Stomach (tissue), 9 donors: ENCODE data around the gene FRMD1. TPM values are rescaled to one million over a fixed set of nuclear protein-coding genes. Genes with fewer than 3 reads are reported as not detected.

Source experiments
- DNase-seq, 2 donors: peaks; one replicate each; pipeline versions ENCODE4 v3.0.0 to v3.0.0-alpha.2; 2013 to 2019
- H3K27ac ChIP-seq, 5 donors: fragments of 200-600 bp in 4 of 5; sonication (generic) in 4 of 5; one replicate each; pipeline ENCODE4 v1.5.1; 2013 to 2019; ENCODE audit warnings: mild to moderate bottlenecking in 1 of 5, moderate library complexity in 1 of 5
- H3K27me3 ChIP-seq, 3 donors: fragments of 200-600 bp; sonication (generic); one replicate each; pipeline ENCODE4 v1.5.1; 2017 to 2019; ENCODE audit warnings: mixed run types in 1 of 3
- H3K36me3 ChIP-seq, 4 donors: fragments of 200-600 bp; sonication (generic); 1 replicate in 3 of 4; 2 replicates in 1 of 4; pipeline ENCODE4 v1.5.1; 2016 to 2019
- H3K4me1 ChIP-seq, 4 donors: fragments of 200-600 bp; sonication (generic); one replicate each; pipeline ENCODE4 v1.5.1; 2016 to 2019
- H3K4me3 ChIP-seq, 4 donors: fragments of 200-600 bp; sonication (generic) in 3 of 4; one replicate each; pipeline ENCODE4 v1.5.1; 2016 to 2019; ENCODE audit warnings: mild to moderate bottlenecking in 1 of 4
- H3K9me3 ChIP-seq, 4 donors: fragments of 200-600 bp; sonication (generic); one replicate each; pipeline ENCODE4 v1.5.1; 2016 to 2019
- EP300 ChIP-seq: sonication (generic); formaldehyde crosslinking; IDR thresholded peaks from one replicate; pipeline ENCODE4 v1.6.1; 2017; ENCODE audit warnings: antibody characterized with exemption
- POLR2A ChIP-seq, 4 donors: fragments of 450-650 bp; IDR thresholded peaks; one replicate each; pipeline ENCODE4 v1.6.1; 2016; ENCODE audit warnings: antibody characterized with exemption in 4 of 4, control low read depth in 2 of 4, mild to moderate bottlenecking in 1 of 4, moderate library complexity in 1 of 4
- POLR2AphosphoS5 ChIP-seq, 3 donors: sonication (generic); formaldehyde crosslinking; IDR thresholded peaks; one replicate each; pipeline ENCODE4 v1.6.1; 2016; ENCODE audit warnings: antibody characterized with exemption in 3 of 3
- WGBS, 5 donors: extraction: QIAGEN DNeasy Blood & Tissue Kit in 3 of 5; methylation state at CpG; one replicate each; pipeline versions ENCODE4 v1.1.5 to v1.1.7; 2013 to 2018; 5-methylcytosine and 5-hydroxymethylcytosine counted together
- intact Hi-C: fragments of 100-400 bp; cut with DNase I; formaldehyde crosslinking; loops from one replicate; pipeline ENCODE4 v1.15.1; 2023; ENCODE audit warnings: low total_unique reads
- polyA plus RNA-seq, 3 donors: library from polyadenylated mRNA; stranded (reverse); fragments of 200-250 nt; gene quantifications; one replicate each; pipeline ENCODE4 v1.2.3, GENCODE V29; 2013
- total RNA-seq, 5 donors: library from RNA; depleted of rRNA; stranded (reverse); fragments of >200 nt; gene quantifications; one replicate each; pipeline versions ENCODE4 v1.1.0 to v1.2.3, GENCODE V29; 2014 to 2016
- TF ChIP-seq, protein P1 (sequence below), 7 experiments: fragments of 450-650 bp in 4 of 7; fragments of 200-600 bp in 3 of 7; sonication (generic) in 3 of 7; IDR thresholded peaks; one replicate each; pipeline ENCODE4 v1.5.1; 2016 to 2019; ENCODE audit warnings: antibody characterized with exemption in 7 of 7, control low read depth in 2 of 7, mild to moderate bottlenecking in 1 of 7
- donor health status: healthy with polysubstance abuse.
- donor health status: Bipolar disorder and iron deficiency.
- donor health status: healthy.

The FRMD1 gene
- total and polyA plus RNA-seq, 8 donors, result 0.43 to 42.9 (median 7.7) TPM

- intact Hi-C loops, result no loop called here
- H3K27ac ChIP-seq, result no peak overlapping the region
- TF ChIP-seq POLR2A (IDR thresholded peaks at IDR 0.05) (no peak), EP300 (no peak), POLR2AphosphoS5 (IDR thresholded peaks at IDR 0.05) (no peak)
- TF ChIP-seq, protein P1, sequence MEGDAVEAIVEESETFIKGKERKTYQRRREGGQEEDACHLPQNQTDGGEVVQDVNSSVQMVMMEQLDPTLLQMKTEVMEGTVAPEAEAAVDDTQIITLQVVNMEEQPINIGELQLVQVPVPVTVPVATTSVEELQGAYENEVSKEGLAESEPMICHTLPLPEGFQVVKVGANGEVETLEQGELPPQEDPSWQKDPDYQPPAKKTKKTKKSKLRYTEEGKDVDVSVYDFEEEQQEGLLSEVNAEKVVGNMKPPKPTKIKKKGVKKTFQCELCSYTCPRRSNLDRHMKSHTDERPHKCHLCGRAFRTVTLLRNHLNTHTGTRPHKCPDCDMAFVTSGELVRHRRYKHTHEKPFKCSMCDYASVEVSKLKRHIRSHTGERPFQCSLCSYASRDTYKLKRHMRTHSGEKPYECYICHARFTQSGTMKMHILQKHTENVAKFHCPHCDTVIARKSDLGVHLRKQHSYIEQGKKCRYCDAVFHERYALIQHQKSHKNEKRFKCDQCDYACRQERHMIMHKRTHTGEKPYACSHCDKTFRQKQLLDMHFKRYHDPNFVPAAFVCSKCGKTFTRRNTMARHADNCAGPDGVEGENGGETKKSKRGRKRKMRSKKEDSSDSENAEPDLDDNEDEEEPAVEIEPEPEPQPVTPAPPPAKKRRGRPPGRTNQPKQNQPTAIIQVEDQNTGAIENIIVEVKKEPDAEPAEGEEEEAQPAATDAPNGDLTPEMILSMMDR (IDR thresholded peaks at IDR 0.05), result no peak
- H3K36me3 ChIP-seq, result no peaks in the 10 kb centered on the region
- peaks cover 0 to 17% (median 9%) of the 10 kb centered on the region in 4 donors for H3K4me1 ChIP-seq
- WGBS, 5 donors, result 87 to 95% (median 94%) methylated on average over 3 to 13 of the region's 13 CpGs
- no peaks in the 10 kb centered on the region for H3K9me3 ChIP-seq
- no peak for DNase-seq
- no peak overlapping the region for H3K4me3 ChIP-seq
- H3K27me3 ChIP-seq, result no peaks in the 10 kb centered on the region
Observed at GRCh38 chr6:168063431-168063830, 15.6 kb downstream of the FRMD1 start.

- WGBS, 5 donors, result 86 to 91% (median 89%) methylated on average over 22 to 31 of the region's 31 CpGs
- Histone ChIP-seq H3K4me1 (peaks cover 0 to 17% (median 9%) of the 10 kb centered on the region in 4 donors), H3K9me3 (no peaks in the 10 kb centered on the region), H3K27ac (no peak overlapping the region), H3K4me3 (no peak overlapping the region), H3K27me3 (no peaks in the 10 kb centered on the region), H3K36me3 (no peaks in the 10 kb centered on the region)
- intact Hi-C loops, result no loop called here
- TF ChIP-seq EP300, result no peak
- TF ChIP-seq POLR2A (IDR thresholded peaks at IDR 0.05), result no peak
- TF ChIP-seq POLR2AphosphoS5 (IDR thresholded peaks at IDR 0.05), result no peak
- TF ChIP-seq, protein P1 (IDR thresholded peaks at IDR 0.05), result no peak
- no peak for DNase-seq
Observed at GRCh38 chr6:168062346-168063289, 16.4 kb downstream of the FRMD1 start.

DNA sequence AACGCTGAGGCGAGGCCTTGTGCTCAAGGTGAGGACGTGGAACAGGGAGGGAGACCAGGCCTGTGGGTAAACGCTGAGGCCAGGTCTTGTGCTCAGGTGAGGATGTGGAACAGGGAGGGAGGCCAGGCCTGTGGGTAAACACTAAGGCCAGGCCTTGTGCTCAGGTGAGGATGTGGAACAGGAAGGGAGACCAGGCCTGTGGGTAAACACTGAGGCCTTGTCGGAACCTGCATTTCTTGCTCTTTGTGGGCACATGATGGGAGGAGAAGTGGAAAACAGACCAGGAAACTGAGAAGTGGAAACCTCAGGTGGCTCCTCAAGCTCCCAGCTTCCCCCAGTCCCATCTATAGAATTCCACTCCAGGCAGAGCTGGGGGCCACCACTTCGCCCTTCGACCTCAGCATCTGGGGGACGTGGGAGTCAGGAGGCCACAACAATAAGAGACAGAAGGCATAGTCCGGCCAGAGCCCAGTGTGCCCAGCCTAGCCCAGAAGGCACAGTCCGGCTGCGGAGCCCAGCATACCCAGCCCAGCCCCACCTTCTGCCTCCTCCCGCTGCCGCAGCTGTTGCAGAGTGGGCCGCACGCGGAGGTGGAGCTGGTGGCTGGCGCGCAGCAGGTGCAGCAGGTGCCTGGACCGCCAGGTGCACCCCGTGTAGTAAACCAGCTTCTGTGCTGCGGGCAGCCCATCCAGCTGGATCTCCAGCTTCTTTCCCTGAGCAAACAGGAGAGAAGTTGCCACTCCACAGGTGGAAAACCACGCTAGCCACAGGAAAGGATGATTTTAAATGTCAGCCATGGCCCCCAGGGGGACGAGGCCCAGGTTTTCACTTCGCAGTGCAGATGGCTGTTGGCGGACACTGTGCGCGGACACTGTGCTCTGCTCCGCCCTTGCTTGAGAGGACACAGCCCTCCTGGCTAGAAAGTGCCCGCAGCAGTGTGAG lies 17.5 kb downstream of the FRMD1 start:
- Histone ChIP-seq H3K27me3 (no peaks in the 10 kb centered on the region), H3K4me3 (no peak overlapping the region), H3K4me1 (peaks cover 0 to 17% (median 9%) of the 10 kb centered on the region in 4 donors), H3K36me3 (no peaks in the 10 kb centered on the region), H3K27ac (peak overlapping the region in 3 of 5 donors; percentile 18 to 58 (median 34)), H3K9me3 (no peaks in the 10 kb centered on the region)
- intact Hi-C loops, result no loop called here
- no peak for TF ChIP-seq POLR2AphosphoS5 (IDR thresholded peaks at IDR 0.05)
- 80 to 89% (median 82%) methylated on average over 23 to 29 of the region's 29 CpGs for WGBS, 5 donors
- DNase-seq, result peak; percentile 36 to 62

DNA sequence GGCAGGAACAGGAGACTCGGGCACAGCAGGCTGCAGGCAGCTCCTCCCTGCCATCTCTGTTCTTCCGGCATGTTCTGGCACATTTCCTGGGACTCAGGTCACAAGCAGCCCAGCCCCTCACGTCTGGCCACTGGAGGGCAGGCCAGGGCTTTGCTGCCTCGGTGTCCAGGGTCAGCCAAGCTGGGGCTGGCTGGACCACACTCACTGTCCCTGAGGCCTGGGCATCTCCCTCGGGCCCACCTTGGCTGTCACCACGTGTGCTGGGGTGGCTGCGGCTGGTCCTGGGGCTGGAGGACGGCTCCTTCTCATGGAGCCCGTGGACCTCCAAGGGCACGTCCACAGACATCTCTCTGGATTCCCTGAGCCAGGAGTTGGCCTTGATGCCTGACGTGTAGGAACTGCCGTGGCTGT lies 18.5 kb downstream of the FRMD1 start:
- Histone ChIP-seq H3K36me3 (no peaks in the 10 kb centered on the region), H3K9me3 (no peaks in the 10 kb centered on the region), H3K4me1 (peaks cover 0 to 17% (median 9%) of the 10 kb centered on the region in 4 donors), H3K27me3 (no peaks in the 10 kb centered on the region), H3K27ac (peak overlapping the region in 2 of 5 donors; percentile 34 to 58), H3K4me3 (no peak overlapping the region)
- TF ChIP-seq POLR2AphosphoS5 (IDR thresholded peaks at IDR 0.05) (peak in 1 of 3 donors; percentile 38), EP300 (no peak), POLR2A (IDR thresholded peaks at IDR 0.05) (no peak)
- TF ChIP-seq, protein P1 (IDR thresholded peaks at IDR 0.05), result peak in 5 of 7 experiments; percentile 33 to 71 (median 57)
- intact Hi-C loops, result no loop called here
- DNase-seq, result peak; percentile 81 to 89
- WGBS, 5 donors, result 53 to 66% (median 58%) methylated on average over 10 to 12 of the region's 12 CpGs
